ENCODE results near the gene XKR8. TPM values are rescaled to one million over a fixed set of nuclear protein-coding genes. Genes with fewer than 3 reads are reported as not detected.

The XKR8 gene
- total and polyA plus RNA-seq, 2 of the 13 experiments (the other 11 are each of a cell fraction or from before 2014, with no cell fraction given): 5.4 to 6.3 TPM

- TF ChIP-seq STAG1 (CRISPR knock-in tag; IDR thresholded peaks at IDR 0.05) (peak; percentile 50), ZNF564 (CRISPR knock-in tag; IDR thresholded peaks at IDR 0.05) (0 out of 2 replicates have a peak, but pooled peaks have one; percentile 23), MAZ (IDR thresholded peaks at IDR 0.05; ENCODE audit: borderline replicate concordance, low read depth, low read length) (no peak), MAZ (CRISPR knock-in tag; IDR thresholded peaks at IDR 0.05; ENCODE audit: low read depth) (0 out of 2 replicates have a peak, but pooled peaks have one; percentile 50), RAD21 (CRISPR knock-in tag; IDR thresholded peaks at IDR 0.05) (peak; percentile 58; the same call in 1 of the 2 replicates), NR3C1 (CRISPR knock-in tag; IDR thresholded peaks at IDR 0.05) (no peak), ZNF24 (IDR thresholded peaks at IDR 0.05) (no peak), ZNF329 (CRISPR knock-in tag; IDR thresholded peaks at IDR 0.05; ENCODE audit: low read depth) (no peak), YEATS4 (CRISPR knock-in tag; IDR thresholded peaks at IDR 0.05; ENCODE audit: borderline replicate concordance) (peak; percentile 56; the same call in 1 of the 2 replicates), AHR (CRISPR knock-in tag; IDR thresholded peaks at IDR 0.05) (no peak), ASH2L (IDR thresholded peaks at IDR 0.05; ENCODE audit: insufficient read length, low read depth, low read length) (peak; percentile 33), FOXP1 (IDR thresholded peaks at IDR 0.05) (no peak), FOXP1 (CRISPR knock-in tag; IDR thresholded peaks at IDR 0.05) (no peak), RBM39 (IDR thresholded peaks at IDR 0.05; ENCODE audit: low read depth, low read length, poor library complexity, severe bottlenecking) (peak; percentile 63), ZNF749 (CRISPR knock-in tag; IDR thresholded peaks at IDR 0.05; ENCODE audit: borderline replicate concordance) (no peak), CEBPB (IDR thresholded peaks at IDR 0.05; ENCODE audit: borderline replicate concordance, low read depth, low read length) (no peak)
- TF ChIP-seq, protein P1, sequence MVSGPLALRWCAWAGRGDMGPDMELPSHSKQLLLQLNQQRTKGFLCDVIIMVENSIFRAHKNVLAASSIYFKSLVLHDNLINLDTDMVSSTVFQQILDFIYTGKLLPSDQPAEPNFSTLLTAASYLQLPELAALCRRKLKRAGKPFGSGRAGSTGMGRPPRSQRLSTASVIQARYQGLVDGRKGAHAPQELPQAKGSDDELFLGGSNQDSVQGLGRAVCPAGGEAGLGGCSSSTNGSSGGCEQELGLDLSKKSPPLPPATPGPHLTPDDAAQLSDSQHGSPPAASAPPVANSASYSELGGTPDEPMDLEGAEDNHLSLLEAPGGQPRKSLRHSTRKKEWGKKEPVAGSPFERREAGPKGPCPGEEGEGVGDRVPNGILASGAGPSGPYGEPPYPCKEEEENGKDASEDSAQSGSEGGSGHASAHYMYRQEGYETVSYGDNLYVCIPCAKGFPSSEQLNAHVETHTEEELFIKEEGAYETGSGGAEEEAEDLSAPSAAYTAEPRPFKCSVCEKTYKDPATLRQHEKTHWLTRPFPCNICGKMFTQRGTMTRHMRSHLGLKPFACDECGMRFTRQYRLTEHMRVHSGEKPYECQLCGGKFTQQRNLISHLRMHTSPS (CRISPR knock-in tag; IDR thresholded peaks at IDR 0.05; ENCODE audit: low read depth): peak; percentile 50; the same call in 1 of the 2 replicates
- TF ChIP-seq, protein P2, sequence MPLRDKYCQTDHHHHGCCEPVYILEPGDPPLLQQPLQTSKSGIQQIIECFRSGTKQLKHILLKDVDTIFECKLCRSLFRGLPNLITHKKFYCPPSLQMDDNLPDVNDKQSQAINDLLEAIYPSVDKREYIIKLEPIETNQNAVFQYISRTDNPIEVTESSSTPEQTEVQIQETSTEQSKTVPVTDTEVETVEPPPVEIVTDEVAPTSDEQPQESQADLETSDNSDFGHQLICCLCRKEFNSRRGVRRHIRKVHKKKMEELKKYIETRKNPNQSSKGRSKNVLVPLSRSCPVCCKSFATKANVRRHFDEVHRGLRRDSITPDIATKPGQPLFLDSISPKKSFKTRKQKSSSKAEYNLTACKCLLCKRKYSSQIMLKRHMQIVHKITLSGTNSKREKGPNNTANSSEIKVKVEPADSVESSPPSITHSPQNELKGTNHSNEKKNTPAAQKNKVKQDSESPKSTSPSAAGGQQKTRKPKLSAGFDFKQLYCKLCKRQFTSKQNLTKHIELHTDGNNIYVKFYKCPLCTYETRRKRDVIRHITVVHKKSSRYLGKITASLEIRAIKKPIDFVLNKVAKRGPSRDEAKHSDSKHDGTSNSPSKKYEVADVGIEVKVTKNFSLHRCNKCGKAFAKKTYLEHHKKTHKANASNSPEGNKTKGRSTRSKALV (CRISPR knock-in tag; IDR thresholded peaks at IDR 0.05): 0 out of 2 replicates have a peak, but pooled peaks have one; percentile 49
- TF ChIP-seq, protein P3, sequence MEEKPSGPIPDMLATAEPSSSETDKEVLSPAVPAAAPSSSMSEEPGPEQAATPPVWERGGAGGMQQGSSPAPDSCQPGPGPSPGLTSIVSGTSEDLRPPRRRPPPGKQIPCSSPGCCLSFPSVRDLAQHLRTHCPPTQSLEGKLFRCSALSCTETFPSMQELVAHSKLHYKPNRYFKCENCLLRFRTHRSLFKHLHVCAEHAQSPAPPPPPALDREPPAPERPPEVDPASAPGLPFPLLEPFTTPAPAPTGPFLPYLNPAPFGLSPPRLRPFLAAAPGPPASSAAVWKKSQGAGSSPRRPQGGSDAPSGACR (CRISPR knock-in tag; IDR thresholded peaks at IDR 0.05): peak; percentile 21; the same call in 1 of the 2 replicates
These were observed at the start of gene XKR8 (continued) for GRCh38 chr1:27959792-27960603.

All from HepG2 (cell line).